ENCODE data around the gene MAML3.

The MAML3 gene

DNA sequence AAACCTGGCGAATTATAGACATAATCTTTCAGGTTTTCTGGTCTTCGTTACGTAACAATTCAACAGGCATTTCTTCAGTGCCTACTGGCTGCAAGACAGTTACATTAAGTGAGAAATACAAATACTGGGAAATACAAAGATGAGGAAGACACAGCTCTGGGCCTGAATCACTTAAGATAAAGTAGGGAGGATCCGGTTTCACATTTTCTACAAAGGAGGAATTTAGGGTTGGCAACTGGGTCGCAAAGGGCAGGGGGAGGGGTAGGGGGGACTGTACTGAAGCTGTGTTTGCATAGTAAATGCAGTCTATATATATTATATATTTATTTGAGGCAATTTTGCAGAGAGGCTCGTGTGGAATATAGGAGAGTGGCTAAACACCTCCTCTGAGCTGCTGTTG is 107.4 kb downstream of the MAML3 start:
- DNase-seq (ENCODE audit: low read depth in 2 of 2): no peak

DNA sequence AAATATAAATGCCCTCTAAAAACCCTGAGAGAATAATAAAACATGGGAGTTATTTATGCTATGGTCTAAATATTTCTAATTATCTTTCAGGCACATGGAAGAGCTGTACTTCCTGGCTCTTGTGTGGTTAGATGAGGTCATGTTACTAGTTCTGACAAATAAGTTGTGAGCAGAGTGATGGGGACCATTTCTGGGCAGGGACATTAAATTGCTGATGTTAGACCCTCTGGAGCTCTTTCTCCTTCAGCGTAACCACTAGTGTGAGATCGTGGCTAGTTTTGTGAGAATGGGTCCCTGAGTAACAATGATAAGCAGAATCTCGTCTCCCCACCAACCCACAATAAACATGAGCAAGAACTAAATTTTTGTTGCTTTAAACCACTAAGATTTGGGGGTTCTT is 108.0 kb downstream of the MAML3 start:
- DNase-seq (ENCODE audit: low read depth in 2 of 2): no peak

DNA sequence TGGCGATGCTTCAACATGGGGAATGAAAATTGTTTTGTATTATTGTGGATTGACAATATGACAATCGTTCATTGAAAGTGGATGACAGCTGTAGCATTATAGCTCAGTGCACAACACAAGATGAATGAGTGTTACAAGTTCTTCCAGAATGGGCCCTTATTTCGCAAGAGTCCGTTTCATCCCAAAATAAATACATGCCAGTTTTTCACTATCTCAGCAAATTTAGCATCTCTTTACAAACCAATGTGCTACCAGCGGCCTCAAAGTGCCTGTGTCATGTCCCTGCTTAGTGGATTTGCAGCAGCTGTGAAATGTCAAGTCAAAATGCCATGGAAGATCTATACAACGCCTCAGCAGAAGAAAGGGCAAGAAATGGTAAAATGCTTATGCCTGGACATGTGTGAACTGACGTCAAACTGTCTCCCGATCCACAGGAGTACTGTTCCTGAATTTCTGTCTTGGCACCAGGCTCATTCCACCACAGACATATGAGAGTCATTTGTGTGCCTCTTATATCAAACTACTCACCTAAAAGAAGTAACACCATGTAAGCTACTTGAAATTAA is 109.6 kb downstream of the MAML3 start:
- no peak for DNase-seq (ENCODE audit: low read depth in 2 of 2)

DNA sequence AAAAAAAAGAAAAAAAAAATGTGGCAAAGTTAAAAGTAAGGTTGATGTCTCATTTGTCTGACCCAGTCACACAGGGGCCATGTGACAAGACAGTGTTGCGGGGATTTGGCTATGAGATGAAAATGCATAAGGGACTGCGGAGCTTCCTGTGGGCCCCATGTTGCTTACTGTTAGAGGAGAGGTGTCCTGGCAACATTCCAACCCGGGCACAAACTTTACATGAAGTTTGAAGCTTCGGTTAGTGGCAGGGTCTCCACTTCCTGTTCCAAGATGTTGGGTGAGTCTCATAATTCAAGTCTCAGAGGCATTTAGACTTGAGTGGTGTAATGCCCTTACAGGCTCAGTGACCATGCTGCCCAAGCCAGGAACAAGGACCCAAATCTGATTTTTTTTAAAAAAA is 111.3 kb downstream of the MAML3 start:
- no peak for DNase-seq (ENCODE audit: low read depth in 2 of 2)

DNA sequence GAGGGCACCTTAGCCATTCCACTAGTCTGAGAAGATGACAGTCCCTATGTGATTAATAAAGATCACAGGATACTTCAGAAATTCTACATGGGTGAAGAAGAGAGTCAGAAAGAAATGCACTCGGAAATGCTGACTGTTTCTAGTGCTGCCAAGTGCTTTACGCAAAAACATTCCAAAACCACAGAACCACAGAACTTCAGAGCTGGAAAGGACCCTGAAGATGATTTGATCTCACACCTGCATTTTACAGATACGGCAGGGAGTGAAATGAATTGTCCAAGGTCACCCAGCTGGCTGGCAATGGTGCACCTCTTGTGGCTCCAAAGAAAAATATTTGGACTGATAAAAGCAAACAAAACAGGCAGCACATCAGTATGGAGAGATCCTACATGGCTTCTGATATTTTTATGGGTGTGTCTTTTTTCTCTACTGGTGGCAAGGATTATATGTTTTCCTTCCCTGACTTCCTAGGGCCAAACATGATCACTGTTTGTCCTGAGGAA is 115.9 kb downstream of the MAML3 start:
- DNase-seq (ENCODE audit: low read depth in 2 of 2): no peak

DNA sequence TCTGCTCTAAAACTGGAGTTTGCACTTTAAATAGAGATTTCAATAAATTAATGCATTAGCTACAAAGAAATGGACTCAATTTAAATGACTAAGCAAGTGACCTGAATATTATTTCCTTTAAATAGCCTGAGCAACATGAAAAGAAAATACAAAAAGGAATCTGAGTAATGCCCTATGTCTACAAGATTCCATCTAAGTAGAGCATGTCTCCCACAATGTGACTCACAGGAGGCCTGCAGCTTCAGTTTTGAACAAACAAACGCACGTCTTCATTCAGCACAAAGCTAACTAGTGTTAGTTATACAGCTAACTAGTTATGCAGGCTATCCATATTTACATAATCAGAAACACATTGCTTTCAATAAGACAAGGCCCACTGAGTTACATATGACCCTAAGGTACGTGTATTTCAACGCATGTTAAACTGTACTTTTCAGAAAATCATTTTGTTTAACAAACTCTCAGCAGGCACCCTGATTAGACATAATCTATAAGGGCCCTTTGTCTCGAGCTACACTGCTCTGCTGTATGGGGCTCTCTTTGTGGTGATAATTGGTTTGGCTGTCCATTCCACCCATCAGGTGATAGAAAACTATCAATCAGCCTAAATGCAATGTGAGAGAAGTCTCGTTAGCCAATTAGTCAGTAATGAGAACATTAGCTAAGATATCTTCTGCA is 116.5 kb downstream of the MAML3 start:
- no peak for DNase-seq (ENCODE audit: low read depth in 2 of 2)

GRCh38 chr4:140031706-140032105 is 122.3 kb downstream of the MAML3 start:
- no peak for DNase-seq (ENCODE audit: low read depth in 2 of 2)

GRCh38 chr4:140031061-140031460 is 122.9 kb downstream of the MAML3 start:
- DNase-seq (ENCODE audit: low read depth in 2 of 2): no peak

DNA sequence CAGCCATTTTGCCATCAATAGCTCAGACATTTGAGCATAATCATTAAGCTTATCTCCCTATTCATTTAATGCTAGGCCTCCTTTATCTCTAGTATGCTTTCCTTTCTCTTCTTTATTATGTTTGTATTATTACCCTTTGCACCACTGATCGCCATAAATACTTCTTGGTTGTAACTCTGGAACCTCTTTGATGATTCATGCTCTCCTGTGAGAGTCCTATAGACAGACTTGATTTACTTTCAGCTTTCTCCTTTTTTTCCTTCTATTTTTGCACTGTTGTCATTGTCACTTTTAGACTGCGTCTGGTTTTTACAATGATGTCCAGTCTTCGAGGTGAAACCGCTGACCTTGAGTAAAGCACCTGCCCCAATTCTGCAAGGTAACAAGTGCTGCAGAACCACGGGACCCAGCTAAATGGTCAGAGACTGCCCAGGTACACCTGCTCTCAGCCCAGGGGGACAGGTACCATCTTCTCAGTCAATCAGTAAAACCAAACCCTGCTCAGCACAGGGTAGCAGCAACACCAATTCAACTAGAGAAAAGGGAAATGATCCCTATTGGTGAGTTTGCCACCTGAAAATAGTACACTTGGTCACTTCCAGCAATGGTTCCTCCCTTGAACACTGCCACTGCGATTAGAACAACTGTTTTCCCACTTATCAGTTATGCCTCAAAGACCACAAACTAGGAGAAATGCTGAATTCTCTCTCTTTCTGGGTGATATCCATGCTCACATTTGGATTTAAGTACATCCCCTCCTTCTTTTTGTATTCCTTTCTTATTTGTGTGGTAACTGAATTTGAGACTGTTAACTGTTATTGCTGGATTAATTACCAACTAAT is 125.1 kb downstream of the MAML3 start:
- no peak for DNase-seq (ENCODE audit: low read depth in 2 of 2)

DNA sequence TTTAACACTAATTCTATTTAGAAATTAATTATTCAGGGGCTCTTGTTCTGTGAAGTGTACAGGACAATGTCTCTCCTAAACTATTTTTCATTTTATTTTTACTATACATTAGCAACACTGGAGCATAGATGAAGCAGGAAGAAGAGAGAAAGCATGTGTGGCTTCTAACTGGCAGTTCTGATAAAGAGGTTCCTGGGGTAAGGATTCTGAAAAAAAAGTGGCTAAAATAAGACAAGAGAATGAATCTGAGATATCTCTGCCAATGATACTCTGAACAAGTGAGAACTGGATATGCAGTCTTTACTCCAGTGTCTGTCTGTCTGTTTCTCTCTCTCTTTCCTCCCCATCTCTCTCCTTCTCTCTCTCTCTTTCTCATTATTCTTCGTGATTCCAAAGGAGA is 125.9 kb downstream of the MAML3 start:
- no peak for DNase-seq (ENCODE audit: low read depth in 2 of 2)

GRCh38 chr4:140027101-140027500 is 126.9 kb downstream of the MAML3 start:
- DNase-seq (ENCODE audit: low read depth in 2 of 2): no peak

DNA sequence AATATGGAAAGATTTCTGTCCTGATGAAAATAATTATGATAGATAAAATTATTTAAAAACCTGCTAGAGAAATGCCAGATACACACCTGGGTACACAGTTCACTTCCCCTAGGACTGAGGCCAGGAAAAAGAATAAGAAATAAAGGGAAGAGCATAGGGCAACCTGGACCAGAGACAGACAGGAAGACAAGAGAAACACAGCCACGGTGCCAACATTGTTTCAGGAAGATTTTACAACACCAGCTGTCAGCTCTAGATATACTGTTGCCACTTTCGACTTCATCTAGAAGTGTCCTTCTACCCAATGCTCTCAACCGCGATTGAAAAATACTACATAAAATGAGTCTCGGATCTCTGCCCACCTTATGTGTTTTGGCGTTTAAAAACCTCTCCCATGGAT is 128.5 kb downstream of the MAML3 start:
- DNase-seq (ENCODE audit: low read depth in 2 of 2): no peak

GRCh38 chr4:140020457-140021361 is 133.3 kb downstream of the MAML3 start:
- DNase-seq (ENCODE audit: low read depth in 2 of 2): no peak

DNA sequence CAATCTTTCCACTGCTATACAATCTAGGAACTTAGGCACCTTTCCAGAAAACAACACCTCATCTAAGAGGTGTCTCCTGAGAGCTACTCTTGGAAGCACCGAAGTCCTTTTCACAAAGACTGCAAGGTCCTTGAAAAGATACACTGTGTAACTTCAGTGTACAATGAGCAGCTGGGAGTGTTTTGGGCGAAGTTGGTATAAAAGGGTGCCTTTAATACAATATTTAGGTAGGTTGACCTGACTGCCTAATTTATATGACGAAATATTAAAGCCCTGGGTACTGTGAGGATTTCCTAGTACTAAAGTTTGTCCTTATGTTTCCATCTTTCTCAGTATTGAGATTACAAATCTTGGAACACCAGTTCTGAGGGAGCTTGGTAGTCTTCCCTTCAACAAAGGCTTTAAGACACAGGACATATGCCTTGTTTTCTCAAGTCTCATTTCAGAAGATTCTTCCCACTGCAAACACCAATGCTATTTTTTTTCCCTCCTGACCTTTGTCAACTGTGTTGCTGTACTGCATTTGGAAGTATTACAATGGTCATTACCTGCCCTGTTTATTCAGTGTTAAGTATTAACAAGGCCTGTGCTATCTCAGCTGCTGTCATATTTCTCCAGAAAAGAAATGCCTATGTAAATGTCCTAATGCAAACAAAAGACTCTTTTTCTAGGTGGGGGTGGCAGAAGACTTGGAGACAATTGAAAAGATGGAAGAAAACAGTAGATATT is 134.2 kb downstream of the MAML3 start:
- DNase-seq (ENCODE audit: low read depth in 2 of 2): no peak

- DNase-seq (ENCODE audit: low read depth in 2 of 2): no peak
These were observed 134.9 kb downstream of the MAML3 start for GRCh38 chr4:140018931-140019618.

DNA sequence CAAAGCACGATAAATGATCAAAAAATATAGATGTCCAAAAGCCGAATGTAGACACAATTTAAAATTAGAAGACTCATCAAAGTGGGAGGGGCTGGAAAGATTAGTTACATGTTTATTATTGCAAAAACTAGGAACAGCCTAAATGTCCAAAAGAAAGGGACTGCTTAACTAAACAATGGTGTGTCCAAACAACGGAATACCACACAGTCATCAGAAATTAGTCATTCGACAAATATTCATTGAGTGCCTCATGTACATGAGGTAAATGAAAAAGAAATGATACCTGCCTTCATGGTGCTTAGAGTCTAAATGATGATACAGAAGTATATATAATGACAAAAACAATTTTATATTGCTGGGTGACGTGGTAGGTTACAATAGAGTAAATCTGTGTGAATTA is 139.7 kb downstream of the MAML3 start:
- no peak for DNase-seq (ENCODE audit: low read depth in 2 of 2)

DNA sequence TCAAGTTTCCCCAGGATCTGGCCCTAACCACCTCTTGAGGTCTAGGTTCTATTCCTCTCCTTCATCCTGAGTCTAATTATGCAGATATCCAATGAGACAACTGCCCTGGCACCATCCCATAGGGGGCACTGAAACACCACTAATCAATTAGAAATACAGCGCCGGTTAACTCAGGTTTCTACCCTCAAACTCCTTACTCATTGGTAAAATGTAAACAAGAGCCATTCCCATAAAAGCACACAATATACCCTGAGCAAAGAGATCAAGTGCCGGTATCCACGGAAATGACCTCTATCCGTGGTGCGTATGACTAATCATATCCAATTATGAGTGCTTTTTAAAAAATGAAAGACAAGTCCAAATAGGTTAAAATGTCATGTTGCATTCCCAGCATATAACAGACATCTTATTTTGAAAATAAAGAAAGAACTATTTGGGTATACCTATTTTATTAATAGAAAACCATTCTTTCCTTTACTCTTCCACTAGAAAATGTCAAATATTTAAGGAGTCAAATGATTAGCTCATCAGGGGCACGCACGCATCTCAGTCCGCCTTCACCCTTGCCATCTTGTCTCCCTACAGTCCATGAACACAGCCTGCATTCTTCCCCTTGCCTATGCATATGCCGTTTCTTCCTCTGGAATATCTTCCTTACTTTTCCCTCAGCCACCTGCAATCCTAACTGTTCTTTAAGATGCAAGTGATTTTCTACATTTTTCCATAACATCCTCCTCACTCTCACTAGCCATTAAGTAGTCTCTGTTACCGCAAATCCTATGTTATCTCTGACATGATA is 141.1 kb downstream of the MAML3 start:
- peak; percentile 28 to 30 for DNase-seq (ENCODE audit: low read depth in 2 of 2)

- no peak for DNase-seq (ENCODE audit: low read depth in 2 of 2)
These were observed 148.3 kb downstream of the MAML3 start for GRCh38 chr4:140005699-140006098.

DNA sequence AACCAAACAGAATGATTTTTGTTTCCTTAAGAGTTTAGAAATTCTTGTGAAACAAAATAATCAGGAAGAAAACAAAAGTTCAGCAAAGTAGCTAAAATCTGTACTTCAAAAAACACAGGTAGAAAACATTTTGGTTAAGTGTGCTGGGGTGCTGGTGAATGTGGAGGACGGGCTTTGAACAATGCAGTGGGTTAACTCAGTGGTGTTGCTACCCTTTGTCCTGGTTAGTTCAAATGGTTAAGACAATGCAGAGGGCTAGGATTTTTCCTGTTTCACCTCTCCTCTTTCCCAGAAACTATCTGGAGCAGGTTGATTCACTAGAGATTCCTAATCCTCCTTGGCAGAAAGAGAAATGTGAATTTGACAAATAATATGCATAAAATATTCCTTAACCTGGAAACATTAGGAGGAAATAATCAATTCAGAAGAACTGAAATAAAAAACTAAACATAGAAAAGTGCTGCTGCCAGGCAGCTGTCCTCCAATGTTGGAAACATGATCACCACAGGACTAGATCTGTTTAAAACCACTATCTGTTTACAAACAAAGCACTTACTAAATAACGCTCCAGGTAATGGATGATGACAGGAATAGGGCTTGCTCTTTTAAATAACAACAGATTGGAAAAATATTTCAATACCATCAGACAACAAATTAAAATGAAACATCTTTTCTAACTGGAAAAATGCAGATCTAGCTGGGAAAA is 148.9 kb downstream of the MAML3 start:
- DNase-seq (ENCODE audit: low read depth in 2 of 2): no peak

Data from stimulated activated CD4-positive, alpha-beta T cell treated with anti-CD3 and anti-CD28 coated beads, Interleukin-1b, Interleukin-23, amount 100 ng/mL, for 1 hour (primary cell).